ENCODE measurements around the gene L3MBTL3. TPM values are rescaled to one million over a fixed set of nuclear protein-coding genes. Genes with fewer than 3 reads are reported as not detected.

Gene L3MBTL3
- total RNA-seq, 4 donors from 2014 or later = 8.1 to 18.1 (median 14.2) TPM

DNA sequence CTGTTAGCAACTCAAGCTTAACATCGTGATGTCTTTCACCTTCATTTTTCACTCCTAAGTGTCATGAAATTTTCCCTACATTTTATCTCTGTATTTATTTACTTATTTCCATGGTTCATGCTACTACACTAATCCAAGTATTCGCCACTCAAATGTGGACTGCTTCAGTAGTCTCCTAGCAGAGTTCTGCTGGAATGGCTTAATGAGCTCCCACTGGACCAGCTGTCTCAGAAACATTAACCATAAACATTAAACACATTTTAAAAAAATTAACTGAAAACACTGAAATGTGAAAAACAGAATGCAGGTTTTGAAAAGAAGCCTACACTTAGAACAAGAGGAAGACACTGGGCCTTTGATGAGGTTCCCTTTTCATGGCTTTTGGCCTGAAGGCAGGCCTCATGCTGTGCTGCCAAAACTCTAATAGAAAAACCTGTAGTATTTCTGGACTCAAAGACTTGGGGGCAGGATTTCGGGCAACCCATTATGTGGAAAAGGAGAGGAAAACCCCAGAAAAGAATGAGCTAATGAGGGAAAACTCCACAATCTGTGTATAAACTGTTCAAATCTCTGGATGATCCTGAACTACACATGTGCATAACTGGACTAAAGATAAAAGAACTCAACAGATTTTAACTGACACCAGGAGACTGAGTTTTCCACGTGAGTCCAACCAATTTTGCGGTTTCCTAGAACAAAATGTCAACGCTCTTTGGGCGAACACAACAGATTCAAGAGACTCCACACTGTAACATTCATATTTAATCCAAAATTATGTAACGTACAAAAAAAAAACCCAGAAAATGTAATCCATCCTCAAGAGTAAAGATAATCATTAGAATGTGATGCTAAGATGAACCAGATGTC lies 171.4 kb downstream of the L3MBTL3 start:
- Histone ChIP-seq H3K4me1 (no peaks in the 10 kb centered on the region), H3K27ac (no peak overlapping the region), H3K27me3 (no peaks in the 10 kb centered on the region), H3K36me3 (no peaks in the 10 kb centered on the region), H3K9me3 (no peaks in the 10 kb centered on the region), H3K4me3 (replicated peaks in 1 of 3) (no peak overlapping the region)
- no peak for TF ChIP-seq POLR2A (IDR thresholded peaks at IDR 0.05)
- TF ChIP-seq, protein P1, sequence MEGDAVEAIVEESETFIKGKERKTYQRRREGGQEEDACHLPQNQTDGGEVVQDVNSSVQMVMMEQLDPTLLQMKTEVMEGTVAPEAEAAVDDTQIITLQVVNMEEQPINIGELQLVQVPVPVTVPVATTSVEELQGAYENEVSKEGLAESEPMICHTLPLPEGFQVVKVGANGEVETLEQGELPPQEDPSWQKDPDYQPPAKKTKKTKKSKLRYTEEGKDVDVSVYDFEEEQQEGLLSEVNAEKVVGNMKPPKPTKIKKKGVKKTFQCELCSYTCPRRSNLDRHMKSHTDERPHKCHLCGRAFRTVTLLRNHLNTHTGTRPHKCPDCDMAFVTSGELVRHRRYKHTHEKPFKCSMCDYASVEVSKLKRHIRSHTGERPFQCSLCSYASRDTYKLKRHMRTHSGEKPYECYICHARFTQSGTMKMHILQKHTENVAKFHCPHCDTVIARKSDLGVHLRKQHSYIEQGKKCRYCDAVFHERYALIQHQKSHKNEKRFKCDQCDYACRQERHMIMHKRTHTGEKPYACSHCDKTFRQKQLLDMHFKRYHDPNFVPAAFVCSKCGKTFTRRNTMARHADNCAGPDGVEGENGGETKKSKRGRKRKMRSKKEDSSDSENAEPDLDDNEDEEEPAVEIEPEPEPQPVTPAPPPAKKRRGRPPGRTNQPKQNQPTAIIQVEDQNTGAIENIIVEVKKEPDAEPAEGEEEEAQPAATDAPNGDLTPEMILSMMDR (IDR thresholded peaks at IDR 0.05) = no peak
- intact Hi-C loops (cut with DNase I) = no loop called here
- no peak for DNase-seq
- 84 to 88% methylated on average over 8 of the region's 8 CpGs for WGBS, 2 donors

Other genes starting within 250 kb of the L3MBTL3 start
- not detected for gene TMEM244, start 157.3 kb upstream of the L3MBTL3 start, total RNA-seq
- gene SAMD3, start 204.4 kb downstream of the L3MBTL3 start, total RNA-seq = 1 to 10 TPM in 1 of 4 donors, under 1 TPM in 1, not detected in 2; 0.17 to 2.0 TPM

Measured in thyroid gland (tissue), 4 donors.